ENCODE measurements around the gene SERGEF.

SERGEF gene

DNA sequence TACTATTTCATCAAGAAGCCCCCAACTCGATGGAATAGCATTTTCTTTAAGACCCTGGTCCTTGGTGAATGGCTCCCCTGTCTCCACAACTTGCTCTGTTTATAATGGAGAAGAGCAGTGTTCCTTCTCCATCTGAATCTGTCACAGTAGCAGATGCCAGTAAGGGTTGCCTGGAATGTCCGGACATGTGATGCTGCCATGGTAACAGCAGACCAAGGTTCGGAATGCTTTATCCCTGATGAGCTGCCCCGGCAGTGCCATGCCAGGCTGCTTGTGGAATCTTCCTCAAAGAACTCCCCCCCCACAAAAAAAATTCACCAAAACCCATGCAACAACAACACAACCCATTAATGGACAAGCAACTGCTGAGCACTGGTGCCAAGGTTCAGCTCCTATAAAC, 205.8 kb downstream of the SERGEF start:
- DNase-seq = no peak

DNA sequence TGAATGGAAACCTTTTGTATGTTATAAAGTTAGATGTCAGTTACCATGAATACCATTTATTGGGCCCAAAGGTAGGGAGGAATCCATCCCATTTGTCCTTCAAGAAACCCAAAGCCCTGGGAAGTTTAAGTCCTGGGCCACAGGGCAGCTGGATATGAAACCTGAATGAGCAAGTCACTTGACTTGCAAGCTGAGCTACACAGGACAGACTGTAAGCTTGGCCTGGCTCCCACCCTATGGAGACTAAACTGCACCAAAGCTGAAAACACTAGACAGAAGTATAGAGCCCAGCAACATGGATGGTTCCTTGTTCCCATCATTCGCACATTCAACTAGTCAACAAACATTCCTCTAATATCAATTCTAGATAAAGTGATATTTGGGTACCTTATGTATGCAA, 207.0 kb downstream of the SERGEF start:
- DNase-seq = no peak

GRCh38 chr11:17805043-17805442, 207.8 kb downstream of the SERGEF start:
- DNase-seq = no peak

DNA sequence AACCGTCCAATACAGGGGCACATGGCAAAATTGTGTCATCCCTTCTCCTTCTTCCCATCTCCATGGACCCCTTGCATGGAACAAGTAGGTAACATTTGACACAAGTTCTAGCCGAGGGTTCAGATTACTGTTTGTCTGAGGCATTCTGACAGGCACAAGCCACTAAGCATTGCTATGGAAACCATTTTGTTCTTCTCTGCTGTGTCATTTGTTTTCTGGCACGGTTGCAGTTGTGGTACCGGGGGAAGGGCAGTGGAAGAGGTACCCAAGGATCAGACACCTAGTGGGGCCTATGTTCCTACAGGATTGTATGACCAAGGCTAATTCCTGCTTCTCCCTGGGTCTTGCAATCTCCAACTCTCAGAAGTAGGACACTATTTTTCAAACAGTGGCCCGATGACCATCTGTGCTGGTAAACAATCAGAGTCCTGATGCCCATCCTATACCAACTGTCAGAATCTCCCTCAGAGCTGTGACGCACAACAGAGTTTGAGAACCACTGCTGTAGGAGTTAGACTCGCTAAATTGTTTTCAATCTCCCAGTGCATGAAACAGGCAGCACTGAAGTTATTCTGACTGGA, 209.0 kb downstream of the SERGEF start:
- DNase-seq = no peak

GRCh38 chr11:17802491-17802890, 210.4 kb downstream of the SERGEF start:
- no peak for DNase-seq

DNA sequence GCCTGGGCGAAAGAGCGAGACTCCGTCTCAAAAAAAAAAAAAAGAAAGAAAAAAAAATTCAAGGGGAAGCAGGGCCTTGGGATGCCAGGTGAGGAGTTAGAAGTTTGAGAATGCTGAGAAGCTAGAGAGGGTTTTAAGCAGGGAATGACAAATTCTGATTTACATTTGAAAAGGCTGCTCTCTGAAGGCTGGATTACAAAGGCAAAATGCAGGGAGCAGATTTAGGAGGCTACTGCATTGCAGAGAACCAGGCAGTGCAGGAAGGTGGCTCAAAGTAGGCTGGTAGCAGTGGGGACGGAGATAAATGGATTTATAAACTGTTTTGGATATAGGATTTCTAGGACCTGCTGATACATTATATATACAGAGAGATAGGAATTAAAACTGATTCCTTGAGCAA, 211.7 kb downstream of the SERGEF start:
- no peak for DNase-seq

DNA sequence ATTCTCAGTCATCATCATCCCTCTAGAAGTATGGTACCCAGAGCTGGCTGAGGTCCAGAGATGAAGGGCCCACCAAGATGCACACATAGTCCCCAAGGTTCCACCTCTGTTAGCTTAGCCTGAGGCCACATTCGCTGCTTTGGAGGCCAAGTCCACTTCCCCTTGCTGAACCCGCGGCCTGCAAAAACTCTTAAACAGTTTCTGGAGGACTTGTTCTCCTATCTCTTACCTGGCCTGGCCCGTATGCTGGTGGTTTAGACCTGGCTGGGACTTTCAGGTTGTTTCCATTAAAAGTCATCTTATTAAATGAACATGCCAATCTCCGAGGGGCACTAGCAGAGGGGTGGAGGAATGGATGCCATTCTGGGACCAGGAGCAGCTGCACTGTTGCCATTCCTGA, 213.7 kb downstream of the SERGEF start:
- no peak for DNase-seq

GRCh38 chr11:17798716-17799115, 214.1 kb downstream of the SERGEF start:
- DNase-seq = no peak

GRCh38 chr11:17798253-17798652, 214.6 kb downstream of the SERGEF start:
- no peak for DNase-seq

GRCh38 chr11:17796154-17796553, 216.7 kb downstream of the SERGEF start:
- no peak for DNase-seq

DNA sequence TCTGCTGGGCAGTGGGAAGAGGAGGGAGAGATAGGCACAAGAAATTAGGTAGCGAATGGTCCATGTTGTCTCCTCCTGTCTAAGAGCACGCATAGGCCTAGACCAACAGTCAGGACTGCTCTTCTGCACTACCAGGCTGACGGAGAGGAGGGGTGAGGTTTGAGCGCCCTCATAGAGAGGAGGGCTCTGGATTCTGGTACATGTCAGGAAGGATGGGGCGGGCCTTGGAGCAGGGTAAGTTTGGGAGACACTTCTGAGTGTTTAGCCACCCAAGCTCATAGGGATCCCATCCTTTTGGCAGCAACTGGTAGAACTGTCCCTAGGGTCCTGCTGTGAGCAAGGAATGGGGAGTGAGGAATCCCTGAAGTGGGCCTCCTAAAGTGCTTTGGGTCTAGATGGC, 217.9 kb downstream of the SERGEF start:
- no peak for DNase-seq

- DNase-seq = no peak
Measured at GRCh38 chr11:17793642-17794170, 219.1 kb downstream of the SERGEF start.

- no peak for DNase-seq
Measured at GRCh38 chr11:17792161-17792560, 220.7 kb downstream of the SERGEF start.

GRCh38 chr11:17791144-17791543, 221.7 kb downstream of the SERGEF start:
- DNase-seq = no peak

DNA sequence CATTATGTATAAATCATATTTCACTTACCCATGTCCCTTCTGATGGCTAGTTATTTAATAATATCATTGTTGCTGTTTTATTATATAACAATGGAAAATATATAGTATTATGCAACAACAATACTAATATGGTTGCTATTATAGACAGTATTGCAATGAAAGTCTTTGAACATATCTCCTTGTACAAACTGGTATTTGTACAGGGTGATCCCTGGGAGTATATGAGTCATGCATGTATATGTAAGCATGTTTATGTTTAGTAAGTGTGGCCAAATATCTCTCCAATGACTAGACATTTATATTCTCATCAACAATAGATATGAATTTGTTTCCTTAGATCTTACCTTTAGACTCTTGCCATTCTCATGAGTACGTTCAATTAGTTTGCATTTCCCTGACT, 222.4 kb downstream of the SERGEF start:
- DNase-seq = no peak

DNA sequence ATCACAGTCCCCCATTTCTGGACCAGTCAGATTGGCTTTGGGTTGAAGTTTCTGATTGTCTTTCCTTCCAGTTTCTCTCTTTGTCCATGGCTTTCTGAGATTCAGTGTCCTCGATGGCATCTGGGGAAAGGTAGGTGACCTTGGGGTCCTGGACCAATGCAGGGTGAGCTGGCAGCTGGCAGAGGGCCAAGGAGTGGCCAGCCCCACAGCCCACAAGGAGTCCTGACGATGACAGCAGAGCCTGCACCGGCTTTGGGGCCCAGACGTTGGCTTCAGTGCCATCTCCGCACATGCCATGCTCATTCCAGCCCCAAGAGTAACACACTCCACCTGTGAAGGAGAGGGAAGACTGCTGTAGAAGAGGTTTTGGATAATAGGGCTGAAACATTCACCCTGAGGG, 224.8 kb downstream of the SERGEF start:
- no peak for DNase-seq

DNA sequence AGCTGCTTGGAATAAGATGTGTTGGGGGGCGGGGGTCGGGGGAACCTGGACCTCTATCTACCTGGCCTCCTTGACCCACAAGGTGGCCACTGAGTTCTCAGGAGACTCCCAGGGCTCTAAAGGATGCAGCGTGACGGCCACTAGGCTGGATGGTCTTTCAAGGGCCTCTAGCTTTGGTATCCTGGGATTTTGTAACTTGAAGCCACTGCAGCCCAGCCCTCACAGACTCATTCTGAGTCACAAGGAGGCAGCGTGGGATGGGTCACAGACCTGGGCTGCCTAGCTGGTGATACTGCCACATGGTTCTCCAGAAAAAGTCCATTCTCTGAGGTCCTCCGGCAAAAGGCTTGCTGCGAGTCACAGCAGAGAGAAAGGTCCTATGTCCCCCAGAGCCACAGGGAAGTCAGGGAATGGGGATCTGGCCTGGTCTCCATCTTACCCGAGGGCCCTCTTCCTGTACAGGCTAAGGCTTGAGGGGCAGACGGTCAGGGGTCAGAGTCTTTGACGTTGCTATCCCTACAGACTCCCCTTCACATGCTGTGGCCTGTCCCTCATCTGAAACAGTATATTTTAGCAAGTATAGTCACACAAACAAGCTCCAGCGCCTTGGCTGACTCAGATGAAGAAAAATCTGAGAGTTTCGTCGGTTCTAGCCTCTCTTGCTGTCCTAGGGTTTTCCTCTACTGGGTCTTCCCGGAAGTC, 225.9 kb downstream of the SERGEF start:
- no peak for DNase-seq

DNA sequence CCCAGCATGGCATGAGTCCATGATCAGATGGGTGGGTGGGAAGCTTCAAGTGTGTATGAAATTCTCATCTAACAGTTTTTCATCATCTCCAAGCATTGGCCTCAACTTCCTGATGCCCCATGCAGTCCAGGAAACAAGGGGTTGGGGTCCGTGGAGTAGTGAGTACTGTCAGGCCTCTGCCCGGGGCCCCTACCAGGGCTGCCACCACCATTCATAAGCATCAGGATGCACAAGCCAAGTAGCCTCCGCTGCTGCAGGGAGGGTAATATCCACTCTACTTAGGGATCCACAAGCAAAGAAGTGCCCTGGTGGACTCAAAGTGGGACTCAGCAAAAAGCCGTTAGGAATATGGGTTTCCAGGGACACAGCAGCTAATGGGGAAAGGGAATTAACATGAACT, 229.0 kb downstream of the SERGEF start:
- DNase-seq = no peak

DNA sequence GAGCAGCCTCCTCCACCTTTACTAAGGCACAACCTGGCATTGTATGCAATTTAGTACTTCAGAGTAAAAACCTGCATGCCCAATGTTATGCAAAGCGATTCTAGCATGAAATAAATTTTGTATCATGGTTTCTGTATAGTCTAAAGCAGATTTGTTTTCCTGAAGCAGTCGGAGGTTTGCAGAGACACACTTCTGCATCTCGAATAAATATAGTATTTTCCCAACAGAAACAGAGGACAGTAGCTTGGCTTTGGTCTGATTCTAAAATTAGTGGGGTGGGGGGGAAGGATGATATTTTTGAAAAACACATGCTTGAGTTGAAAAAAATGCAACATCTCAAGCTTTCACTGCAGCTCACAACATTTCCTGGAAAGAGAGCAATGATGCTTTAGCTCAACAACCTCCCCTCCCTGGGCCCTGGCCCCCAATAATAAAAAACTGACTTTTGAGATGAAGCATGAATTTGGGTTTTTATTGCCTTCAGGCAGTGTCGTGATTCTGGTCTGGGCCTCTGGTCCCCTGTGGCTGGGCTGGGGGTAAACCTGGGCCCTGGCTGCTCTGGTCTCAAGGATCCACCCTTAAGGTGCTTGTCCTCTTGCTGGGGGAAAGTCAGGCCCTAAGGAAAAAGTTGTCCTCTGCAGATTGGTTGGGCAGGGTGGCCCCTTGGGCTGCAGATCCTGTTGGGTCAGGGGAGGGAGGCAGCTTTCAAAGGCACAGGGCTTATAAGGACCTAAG, 230.1 kb downstream of the SERGEF start:
- no peak for DNase-seq

- no peak for DNase-seq
Measured at GRCh38 chr11:17782145-17782544, 230.7 kb downstream of the SERGEF start.

- no peak for DNase-seq
Measured at GRCh38 chr11:17781626-17782025, 231.2 kb downstream of the SERGEF start.

DNA sequence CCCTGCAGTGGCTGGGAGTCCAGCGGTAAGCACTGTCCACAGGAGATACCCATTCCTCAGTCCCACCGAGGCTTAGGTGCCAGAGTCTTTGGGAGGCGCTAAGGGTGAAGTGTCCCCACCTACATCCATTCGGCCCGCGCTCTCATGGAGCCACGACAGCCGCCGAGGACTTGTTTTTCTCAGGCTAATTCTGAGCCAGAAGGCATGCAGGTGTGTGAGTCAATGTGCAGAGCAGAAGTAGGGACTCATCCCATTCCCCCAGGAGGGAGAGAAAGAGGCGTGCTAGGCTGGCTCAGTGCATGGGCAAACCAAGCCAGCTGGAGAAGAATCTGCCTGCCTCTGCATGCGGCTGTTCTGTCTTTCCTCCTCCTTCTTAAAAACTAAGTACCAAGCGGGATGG, 231.6 kb downstream of the SERGEF start:
- no peak for DNase-seq

DNA sequence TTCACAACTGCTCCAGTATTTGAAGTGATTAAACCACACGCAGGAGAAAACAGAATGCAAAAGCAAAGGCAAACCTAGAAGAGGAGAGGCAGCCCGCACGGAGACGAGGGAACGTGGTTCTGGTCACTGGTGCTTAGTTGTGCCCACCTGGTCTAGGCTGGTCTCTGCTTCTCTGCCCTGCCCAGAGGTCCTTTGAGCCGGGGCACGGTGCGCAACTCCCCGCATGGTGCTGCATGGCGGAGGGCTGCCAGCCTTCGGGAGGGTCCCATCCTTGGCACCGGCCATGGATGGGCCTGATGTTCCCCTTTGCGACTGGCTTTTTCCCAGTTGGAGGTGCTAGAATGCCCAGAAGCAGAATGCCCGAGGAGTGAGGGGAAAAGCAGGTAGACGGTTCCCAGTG, 232.2 kb downstream of the SERGEF start:
- no peak for DNase-seq

Data from NCI-H2081 (cell line).